K562 (cell line): ENCODE results near the gene OGFR. TPM values are rescaled to one million over a fixed set of nuclear protein-coding genes. Genes with fewer than 3 reads are reported as not detected.
A peak's percentile ranks its signal among the peaks of the same experiment; 100 is the strongest.

Source experiments
- ATAC-seq: fragments of 200-7000 bp; cut with Tn5 transposase; 3 replicates; pipeline ENCODE4 v1.9.1; 2020; ENCODE audit warnings: moderate library complexity
- BruUV-seq: library from RNA; stranded (reverse); fragments of 400-500 nt; replicated peaks from 2 replicates; lab custom pipeline; 2021; lab: Mats Ljungman, UMichigan
- CTCF ChIA-PET: fragments of 300-600 bp; formaldehyde crosslinking; extraction: SDS; loops from one replicate; lab custom pipeline; 2021; ENCODE audit warnings: low intra/inter-chr PET ratio; lab: Yijun Ruan, JAX
- POLR2A ChIA-PET: fragments of 300-600, 350-650 bp; sonication (Branson Sonifier 250); formaldehyde crosslinking; extraction: SDS; loops from one replicate; lab custom pipeline; 2021; ENCODE audit warnings: antibody characterized with exemption, inconsistent platforms; lab: Yijun Ruan, JAX
- DNase-seq, 4 experiments: peaks; one replicate each; pipeline versions ENCODE4 v3.0.0 to v3.0.0-alpha.2; 2011 to 2018; ENCODE audit warnings: low spot score in 3 of 4, mixed read lengths in 3 of 4; ENCODE audit errors: extremely low read depth in 1 of 4
- FAIRE-seq: peaks from 2 replicates; lab custom pipeline; 2011; peaks lifted over from hg19 to GRCh38; lab: Jason Lieb, UNC
- H2AFZ ChIP-seq: 2 replicates; pipeline ENCODE4 v1.6.0; 2011; ENCODE audit warnings: low read depth, low read length, control low read depth, inconsistent platforms
- H3K27ac ChIP-seq: fragments of 200-600 bp; 3 replicates; pipeline ENCODE4 v1.8.0; 2011; ENCODE audit warnings: low read depth, mild to moderate bottlenecking, control low read depth, inconsistent platforms, low read length, moderate library complexity, mixed read lengths; ENCODE audit errors: extremely low read depth
- H3K27me3 ChIP-seq, 2 experiments: fragments of 300-600 bp in 1 of 2; 2 replicates in 1 of 2; 3 replicates in 1 of 2; pipeline versions ENCODE4 v1.6.0 to v1.8.0; 2011; ENCODE audit warnings: inconsistent platforms in 2 of 2, low read length in 2 of 2, mild to moderate bottlenecking in 1 of 2, mixed read lengths in 1 of 2, moderate library complexity in 1 of 2; ENCODE audit not compliant: control insufficient read depth in 2 of 2, insufficient read depth in 2 of 2
- H3K36me3 ChIP-seq: fragments of 300-600 bp; 3 replicates; pipeline ENCODE4 v1.8.0; 2011; ENCODE audit warnings: mild to moderate bottlenecking, low read length, inconsistent platforms; ENCODE audit not compliant: control insufficient read depth, insufficient read depth
- H3K4me1 ChIP-seq, 2 experiments: fragments of 200-600 bp in 1 of 2; replicated peaks in 1 of 2; 2 replicates in 1 of 2; 3 replicates in 1 of 2; pipeline versions ENCODE4 v1.5.1 to v1.8.0; 2011; ENCODE audit warnings: inconsistent platforms in 2 of 2, low read length in 2 of 2, mild to moderate bottlenecking in 1 of 2, mixed read lengths in 1 of 2, moderate library complexity in 1 of 2; ENCODE audit not compliant: control insufficient read depth in 2 of 2, insufficient read depth in 2 of 2
- H3K4me2 ChIP-seq: 2 replicates; pipeline ENCODE4 v1.6.1; 2011; ENCODE audit warnings: low read length, control low read depth, inconsistent platforms, mixed read lengths; ENCODE audit not compliant: insufficient read depth
- H3K4me3 ChIP-seq: fragments of 200-600 bp; sonication (generic), shearing (Covaris generic); 2 replicates; pipeline ENCODE4 v1.5.1; 2016; ENCODE audit warnings: control low read depth, inconsistent platforms
- H3K79me2 ChIP-seq: fragments of 200-600 bp; 3 replicates; pipeline ENCODE4 v1.8.0; 2011; ENCODE audit warnings: low read length, inconsistent platforms; ENCODE audit not compliant: control insufficient read depth, insufficient read depth
- H3K9ac ChIP-seq, 2 experiments: 2 replicates each; pipeline versions ENCODE4 v1.6.0 to v1.6.1; 2011; ENCODE audit warnings: low read depth in 2 of 2, low read length in 2 of 2, control low read depth in 1 of 2, inconsistent platforms in 1 of 2, mild to moderate bottlenecking in 1 of 2, mixed read lengths in 1 of 2; ENCODE audit not compliant: insufficient read depth in 1 of 2
- H3K9me1 ChIP-seq: one replicate; pipeline ENCODE4 v1.6.0; 2011; ENCODE audit warnings: inconsistent platforms, mild to moderate bottlenecking, low read length, moderate library complexity; ENCODE audit not compliant: control insufficient read depth, insufficient read depth
- H3K9me3 ChIP-seq: replicated peaks from 2 replicates; pipeline ENCODE4 v1.5.1; 2011; ENCODE audit warnings: low read depth, low read length, inconsistent platforms; ENCODE audit not compliant: control insufficient read depth, insufficient read depth
- H4K20me1 ChIP-seq: replicated peaks from 2 replicates; pipeline ENCODE4 v1.6.1; 2011; ENCODE audit warnings: low read length, inconsistent platforms, mixed read lengths; ENCODE audit not compliant: control insufficient read depth, insufficient read depth
- ARNT ChIP-seq, 2 experiments: fragments of 450-650 bp; IDR thresholded peaks; 2 replicates each; pipeline ENCODE4 v1.6.1; 2016; ENCODE audit warnings: mild to moderate bottlenecking in 1 of 2
- CHCHD3 ChIP-seq: fragments of 250-450 bp; sonication (Bioruptor Pico); IDR thresholded peaks from 2 replicates; pipeline ENCODE4 v2.1.2; 2022; ENCODE audit warnings: mild to moderate bottlenecking
- EWSR1 ChIP-seq: fragments of 450-650 bp; IDR thresholded peaks from 2 replicates; pipeline ENCODE4 v1.6.1; 2018; ENCODE audit warnings: borderline replicate concordance, mild to moderate bottlenecking, low read depth, moderate library complexity; ENCODE audit not compliant: partially characterized antibody
- GTF2F1 ChIP-seq: IDR thresholded peaks from 2 replicates; pipeline ENCODE4 v1.6.1; 2011; ENCODE audit warnings: low read depth, low read length, improper control_type of control experiment
- MCM7 ChIP-seq, 2 experiments: fragments of 450-650 bp; IDR thresholded peaks; 2 replicates each; pipeline ENCODE4 v1.6.1; 2016 to 2018
- MED1 ChIP-seq: sonication (generic); formaldehyde crosslinking; IDR thresholded peaks from 2 replicates; pipeline ENCODE4 v1.8.1; 2023; ENCODE audit warnings: missing genetic modification reagents, borderline replicate concordance
- NFIC ChIP-seq: fragments of 450-650 bp; IDR thresholded peaks from 2 replicates; pipeline ENCODE4 v1.6.1; 2017; ENCODE audit warnings: mild to moderate bottlenecking, inconsistent platforms
- NUFIP1 ChIP-seq: fragments of 450-650 bp; IDR thresholded peaks from 2 replicates; pipeline ENCODE4 v1.6.1; 2018; ENCODE audit not compliant: partially characterized antibody
- U2AF1 ChIP-seq: fragments of 200-400 bp; formaldehyde crosslinking; optimal IDR thresholded peaks from 2 replicates; pipeline ENCODE3; 2017; ENCODE audit warnings: mild to moderate bottlenecking, low read depth, low read length, moderate library complexity
- ZNF224 ChIP-seq: sonication (generic); formaldehyde crosslinking; IDR thresholded peaks from 2 replicates; pipeline ENCODE4 v1.8.0; 2022; ENCODE audit warnings: mild to moderate bottlenecking, missing genetic modification reagents
- ZNF239 ChIP-seq: fragments of 250-450 bp; sonication (Bioruptor Pico); IDR thresholded peaks from 2 replicates; pipeline ENCODE4 v1.4.0; 2020; ENCODE audit warnings: mild to moderate bottlenecking
- ZNF24 ChIP-seq: fragments of 450-650 bp; IDR thresholded peaks from 2 replicates; pipeline ENCODE4 v1.6.1; 2016
- ZNF431 ChIP-seq: sonication (generic); formaldehyde crosslinking; IDR thresholded peaks from 2 replicates; pipeline ENCODE4 v1.8.0; 2022; ENCODE audit warnings: mild to moderate bottlenecking, missing genetic modification reagents
- ZNF77 ChIP-seq: fragments of 250-450 bp; sonication (Bioruptor Pico); IDR thresholded peaks from 2 replicates; pipeline ENCODE4 v1.5.0; 2020
- ZNF830 ChIP-seq: fragments of 250-450 bp; sonication (Bioruptor Pico); IDR thresholded peaks from 2 replicates; pipeline ENCODE4 v1.5.0; 2021; ENCODE audit warnings: mild to moderate bottlenecking
- WGBS: fragments of 100-300 bp; shearing (Covaris generic); methylation state at CpG from one replicate; pipeline ENCODE4 v1.1.6; 2016; ENCODE audit warnings: low coverage, mixed read lengths; ENCODE audit not compliant: insufficient coverage; ENCODE audit errors: missing lambda C conversion rate; 5-methylcytosine and 5-hydroxymethylcytosine counted together
- in situ Hi-C: fragments of 300-500 bp; cut with MboI; formaldehyde crosslinking; loops from 4 replicates; pipeline ENCODE4 v1.15.0; 2018; ENCODE audit warnings: inconsistent platforms, mixed read lengths
- intact Hi-C: fragments of 100-400 bp; cut with micrococcal nuclease; formaldehyde crosslinking; loops from 2 replicates; pipeline ENCODE4 v1.14.2; 2022
- polyA plus RNA-seq, 8 experiments: library from polyadenylated mRNA; depleted of rRNA in 4 of 8; stranded (reverse) in 5 of 8; unstranded in 3 of 8; fragments of >200 nt; fragmentation: Nextera tagmentation in 2 of 8; fragmentation: Illumina TruSeq in 1 of 8; extraction: Ambion mirVana in 2 of 8; extraction: Trizol in 1 of 8; gene quantifications; 2 replicates each; pipeline versions ENCODE4 v1.2.1 to v1.2.3, GENCODE V29; 2011 to 2014; ENCODE audit warnings: inconsistent platforms in 1 of 8, missing spikeins in 1 of 8
- total RNA-seq, 7 experiments: library from RNA; depleted of rRNA in 6 of 7; stranded (reverse); fragments of >200 nt in 6 of 7; fragmentation: Illumina TruSeq in 2 of 7; extraction: Trizol in 2 of 7; gene quantifications; 2 replicates each; pipeline versions ENCODE4 v1.2.1 to v1.2.3, GENCODE V29; 2011 to 2021; ENCODE audit warnings: low replicate concordance in 1 of 7
- TF ChIP-seq, protein P1 (sequence below): sonication (generic); formaldehyde crosslinking; IDR thresholded peaks from 2 replicates; pipeline ENCODE4 v1.9.0; 2022; ENCODE audit warnings: mild to moderate bottlenecking, missing genetic modification reagents
- TF ChIP-seq, protein P2 (sequence below): fragments of 250-450 bp; sonication (Bioruptor Pico); IDR thresholded peaks from 2 replicates; pipeline ENCODE4 v1.8.0; 2021; ENCODE audit warnings: moderate library complexity, mild to moderate bottlenecking, inconsistent platforms
- TF ChIP-seq, protein P3 (sequence below): sonication (generic); formaldehyde crosslinking; IDR thresholded peaks from 2 replicates; pipeline ENCODE4 v1.9.0; 2022; ENCODE audit warnings: mild to moderate bottlenecking, missing genetic modification reagents
- TF ChIP-seq, protein P4 (sequence below), 2 experiments: fragments of 450-650 bp; IDR thresholded peaks; 2 replicates each; pipeline ENCODE4 v1.6.1; 2016
- TF ChIP-seq, protein P5 (sequence below): fragments of 450-650 bp; formaldehyde crosslinking; IDR thresholded peaks from 2 replicates; pipeline ENCODE4 v1.4.0; 2020; ENCODE audit warnings: mild to moderate bottlenecking, moderate library complexity

The OGFR gene
- total and polyA plus RNA-seq, 9 of the 15 experiments (the other 6 are each of a cell fraction or from before 2014, with no cell fraction given): 0.39 to 56.3 (median 17.5) TPM

DNA sequence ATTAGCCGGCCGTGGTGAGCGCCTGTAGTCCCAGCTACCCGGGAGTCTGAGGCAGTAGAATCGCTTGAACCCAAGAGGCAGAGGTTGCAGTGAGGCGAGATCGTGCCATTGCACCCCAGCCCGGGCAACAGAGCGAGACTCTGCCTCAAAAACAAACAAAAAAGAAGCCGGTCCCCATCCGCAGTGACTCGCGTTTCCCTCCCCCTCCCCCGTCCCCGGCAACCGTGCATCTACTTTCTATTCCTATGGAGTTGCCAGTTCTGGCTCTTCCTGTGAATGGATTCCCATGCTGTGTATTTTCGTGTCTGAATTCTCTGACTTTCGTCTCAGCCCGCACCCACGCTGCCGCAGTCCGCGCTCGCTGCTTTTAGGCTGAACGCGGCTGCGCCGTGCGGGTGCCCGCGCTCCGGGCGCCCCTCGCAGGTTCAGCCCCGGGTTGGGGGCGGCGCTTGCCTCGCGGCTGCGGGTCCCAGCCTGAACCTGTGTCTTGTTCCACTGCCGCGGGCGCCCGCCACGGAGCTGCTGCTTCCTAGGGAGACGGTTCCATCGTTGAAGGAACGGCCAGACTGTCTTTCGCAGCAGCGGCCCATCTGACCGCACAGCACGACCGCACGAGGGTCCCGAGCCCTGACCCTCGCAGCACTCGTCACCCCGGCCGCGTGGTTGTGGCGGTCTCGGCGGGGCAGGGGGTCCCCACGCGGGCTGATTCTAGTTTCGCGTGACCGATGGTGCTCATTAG lies 9.4 kb upstream of the OGFR start:
- Histone ChIP-seq H4K20me1 (no peaks in the 10 kb centered on the region), H3K4me3 (peak overlapping the region; percentile 61), H3K9me1 (no peaks in the 10 kb centered on the region), H2AFZ (peak overlapping the region; percentile 78), H3K9me3 (no peaks in the 10 kb centered on the region), H3K9ac (peak overlapping the region; percentile 76 to 99), H3K27ac (peak overlapping the region; percentile 88), H3K79me2 (peaks cover 12% of the 10 kb centered on the region; the same call in 2 of the 3 replicates), H3K27me3 (no peaks in the 10 kb centered on the region; a peak in 2 of 5 replicates), H3K4me2 (peak overlapping the region; percentile 86), H3K36me3 (peaks cover 28% of the 10 kb centered on the region; the same call in 2 of the 3 replicates), H3K4me1 (peaks cover 10 to 66% of the 10 kb centered on the region in 2 experiments; a peak in 4 of 5 replicates)
- ATAC-seq (peak; percentile 60), FAIRE-seq (peak; percentile 77), DNase-seq (peak; percentile 65 to 83 (median 72))
- under 1% methylated on average over 59 of the region's 68 CpGs for WGBS
- ChIA-PET CTCF (interaction anchor here (1.0 kb wide), 1 partner anchor 10 kb away, joined by 4 read pairs; no protein-coding TSS in a partner anchor), POLR2A (interaction anchor here (0.6 to 1.5 kb wide), 6 partner anchors 16 to 438 kb away, joined by 3 to 7 read pairs (median 4); no protein-coding TSS in a partner anchor)
- in situ Hi-C loops: no loop called here
- intact Hi-C loops: no loop called here
- no TSS peak for BruUV-seq
- TF ChIP-seq ZNF431 (CRISPR knock-in tag) (no peak), NUFIP1 (no peak), ZNF830 (CRISPR knock-in tag) (no peak; the same call in 1 of the 2 replicates), ZNF239 (no peak), GTF2F1 (no peak), CHCHD3 (CRISPR knock-in tag) (no peak), ZNF224 (CRISPR knock-in tag) (no peak), U2AF1 (peak; percentile 30), ARNT (IDR thresholded peaks at IDR 0.05) (no peak; a peak in 1 of 4 replicates), ZNF77 (CRISPR knock-in tag) (no peak), ZNF24 (no peak), MCM7 (IDR thresholded peaks at IDR 0.05) (no peak), MED1 (no peak), NFIC (no peak; the same call in 1 of the 2 replicates), EWSR1 (no peak)
- TF ChIP-seq, protein P1, sequence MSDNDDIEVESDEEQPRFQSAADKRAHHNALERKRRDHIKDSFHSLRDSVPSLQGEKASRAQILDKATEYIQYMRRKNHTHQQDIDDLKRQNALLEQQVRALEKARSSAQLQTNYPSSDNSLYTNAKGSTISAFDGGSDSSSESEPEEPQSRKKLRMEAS (CRISPR knock-in tag): peak; percentile 65
- TF ChIP-seq, protein P2, sequence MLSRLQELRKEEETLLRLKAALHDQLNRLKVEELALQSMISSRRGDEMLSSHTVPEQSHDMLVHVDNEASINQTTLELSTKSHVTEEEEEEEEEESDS: no peak
- TF ChIP-seq, protein P3, sequence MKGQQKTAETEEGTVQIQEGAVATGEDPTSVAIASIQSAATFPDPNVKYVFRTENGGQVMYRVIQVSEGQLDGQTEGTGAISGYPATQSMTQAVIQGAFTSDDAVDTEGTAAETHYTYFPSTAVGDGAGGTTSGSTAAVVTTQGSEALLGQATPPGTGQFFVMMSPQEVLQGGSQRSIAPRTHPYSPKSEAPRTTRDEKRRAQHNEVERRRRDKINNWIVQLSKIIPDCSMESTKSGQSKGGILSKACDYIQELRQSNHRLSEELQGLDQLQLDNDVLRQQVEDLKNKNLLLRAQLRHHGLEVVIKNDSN (CRISPR knock-in tag): no peak
- TF ChIP-seq, protein P4, sequence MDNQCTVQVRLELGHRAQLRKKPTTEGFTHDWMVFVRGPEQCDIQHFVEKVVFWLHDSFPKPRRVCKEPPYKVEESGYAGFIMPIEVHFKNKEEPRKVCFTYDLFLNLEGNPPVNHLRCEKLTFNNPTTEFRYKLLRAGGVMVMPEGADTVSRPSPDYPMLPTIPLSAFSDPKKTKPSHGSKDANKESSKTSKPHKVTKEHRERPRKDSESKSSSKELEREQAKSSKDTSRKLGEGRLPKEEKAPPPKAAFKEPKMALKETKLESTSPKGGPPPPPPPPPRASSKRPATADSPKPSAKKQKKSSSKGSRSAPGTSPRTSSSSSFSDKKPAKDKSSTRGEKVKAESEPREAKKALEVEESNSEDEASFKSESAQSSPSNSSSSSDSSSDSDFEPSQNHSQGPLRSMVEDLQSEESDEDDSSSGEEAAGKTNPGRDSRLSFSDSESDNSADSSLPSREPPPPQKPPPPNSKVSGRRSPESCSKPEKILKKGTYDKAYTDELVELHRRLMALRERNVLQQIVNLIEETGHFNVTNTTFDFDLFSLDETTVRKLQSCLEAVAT (IDR thresholded peaks at IDR 0.05): no peak
- TF ChIP-seq, protein P5, sequence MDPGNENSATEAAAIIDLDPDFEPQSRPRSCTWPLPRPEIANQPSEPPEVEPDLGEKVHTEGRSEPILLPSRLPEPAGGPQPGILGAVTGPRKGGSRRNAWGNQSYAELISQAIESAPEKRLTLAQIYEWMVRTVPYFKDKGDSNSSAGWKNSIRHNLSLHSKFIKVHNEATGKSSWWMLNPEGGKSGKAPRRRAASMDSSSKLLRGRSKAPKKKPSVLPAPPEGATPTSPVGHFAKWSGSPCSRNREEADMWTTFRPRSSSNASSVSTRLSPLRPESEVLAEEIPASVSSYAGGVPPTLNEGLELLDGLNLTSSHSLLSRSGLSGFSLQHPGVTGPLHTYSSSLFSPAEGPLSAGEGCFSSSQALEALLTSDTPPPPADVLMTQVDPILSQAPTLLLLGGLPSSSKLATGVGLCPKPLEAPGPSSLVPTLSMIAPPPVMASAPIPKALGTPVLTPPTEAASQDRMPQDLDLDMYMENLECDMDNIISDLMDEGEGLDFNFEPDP (CRISPR knock-in tag): no peak
